GM11168 (cell line): ENCODE results near the gene MT1HL1.

Experiments
- in situ Hi-C: fragments of 300-500 bp; cut with MboI; formaldehyde crosslinking; loops from one replicate; pipeline ENCODE4 v1.12.0; 2022; ENCODE audit warnings: low sequenced_read_pairs; ENCODE audit not compliant: unreplicated experiment

Gene MT1HL1

GRCh38 chr1:237004116-237004515, at the start of gene MT1HL1:
Gene MT1HL1, minus strand, starts transcription at chr1:237004441. Its CDS starts 69 bp downstream, at chr1:237004372.
- in situ Hi-C loops: no loop called here

DNA sequence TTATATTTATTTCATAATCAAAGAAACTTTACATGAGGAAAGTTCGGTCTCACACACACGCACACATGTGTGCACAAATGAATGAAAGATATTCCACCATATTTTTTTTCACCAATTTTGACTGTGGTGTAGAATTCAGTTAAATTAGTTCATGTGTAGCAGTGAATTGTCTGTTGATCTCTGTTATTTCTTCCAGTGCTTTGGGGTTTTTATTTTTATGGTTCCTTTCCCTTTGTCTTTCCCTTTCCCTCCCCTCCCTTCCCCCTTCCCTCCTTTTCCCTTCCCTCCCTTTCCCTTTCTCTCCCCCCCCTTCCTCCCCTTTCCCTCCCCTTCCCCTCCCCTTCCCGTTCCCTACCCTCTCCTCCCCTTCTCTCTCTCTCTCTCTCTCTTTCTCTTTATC, 46.7 kb upstream of the MT1HL1 start:
- in situ Hi-C loops: no loop called here

- in situ Hi-C loops: no loop called here
These were observed 45.9 kb upstream of the MT1HL1 start for GRCh38 chr1:237050185-237050584.

DNA sequence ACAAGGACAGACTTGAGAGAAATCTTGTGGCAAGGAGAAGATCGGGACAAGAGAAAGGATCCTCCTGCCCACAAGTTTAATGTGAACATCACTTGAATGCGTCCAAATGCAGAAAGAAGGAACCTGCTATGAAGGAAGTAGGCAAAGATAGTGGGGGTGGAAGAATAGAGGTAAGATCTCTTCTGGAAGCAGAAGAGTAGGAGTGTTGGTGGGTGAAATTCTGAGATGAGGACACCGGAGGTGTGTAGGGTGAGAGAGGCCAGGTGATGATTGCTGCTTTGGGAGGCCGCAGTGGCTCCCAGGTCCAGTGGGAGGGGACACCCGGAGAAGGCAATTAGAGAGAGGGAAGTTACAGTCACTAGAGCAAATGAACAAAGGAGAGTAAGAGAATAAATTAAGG, 44.6 kb upstream of the MT1HL1 start:
- in situ Hi-C loops: no loop called here

GRCh38 chr1:237045278-237046016, 41.2 kb upstream of the MT1HL1 start:
- in situ Hi-C loops: no loop called here

- in situ Hi-C loops: no loop called here
These were observed 39.8 kb upstream of the MT1HL1 start for GRCh38 chr1:237043846-237044636.

DNA sequence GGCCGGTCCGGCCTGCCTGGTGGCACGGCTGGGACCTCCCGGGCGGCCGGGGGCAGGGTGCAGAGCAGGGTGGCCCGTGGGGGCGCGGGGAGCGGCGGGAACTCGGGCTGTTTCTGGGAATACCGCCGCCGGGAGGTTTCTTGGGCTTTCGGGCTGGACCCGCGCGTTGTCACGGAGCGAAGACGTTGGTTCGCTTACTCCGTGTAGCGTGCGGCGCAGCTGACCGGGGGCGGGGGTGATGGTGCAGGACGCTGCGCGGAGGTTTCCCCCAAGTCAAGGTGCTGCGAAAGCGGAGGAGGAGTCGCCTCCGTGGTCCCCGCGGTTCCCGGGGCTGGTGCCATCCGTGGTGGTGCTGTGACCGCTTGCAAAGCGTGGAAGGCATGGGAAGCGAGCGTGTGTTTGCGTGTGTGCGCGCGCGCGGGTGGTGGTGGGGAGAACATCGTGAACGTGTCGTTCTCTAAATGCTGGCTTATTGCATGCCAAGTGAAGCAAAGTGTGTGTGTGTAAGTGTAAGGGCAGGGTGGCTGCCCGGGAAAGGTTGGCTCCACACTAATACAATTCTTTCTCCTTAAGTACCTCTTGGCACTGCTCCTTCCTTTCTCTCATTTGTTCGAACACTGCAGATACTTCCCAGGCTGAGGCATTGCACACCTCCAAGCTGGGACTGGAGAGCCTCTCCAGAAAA, 38.8 kb upstream of the MT1HL1 start:
- in situ Hi-C loops: no loop called here

DNA sequence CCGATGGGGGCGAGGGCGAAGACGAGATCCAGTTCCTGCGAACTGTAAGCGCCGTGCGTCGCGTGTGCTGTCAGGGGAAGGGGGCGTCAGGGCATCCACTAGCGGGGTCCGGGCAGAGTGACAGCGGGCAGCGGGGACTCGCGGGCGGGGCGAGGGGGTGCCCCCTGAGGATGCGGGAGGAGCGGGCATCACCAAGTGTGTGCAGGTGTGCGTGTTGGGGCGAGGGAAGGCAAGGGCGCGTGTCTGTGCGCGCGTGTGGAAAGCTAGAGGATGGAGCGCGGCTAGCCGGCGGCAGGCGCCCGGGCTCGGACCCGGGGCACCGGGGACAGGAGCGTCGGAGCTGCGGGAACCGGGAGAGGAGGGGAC, 38.3 kb upstream of the MT1HL1 start:
- in situ Hi-C loops: no loop called here

GRCh38 chr1:237041795-237042525, 37.7 kb upstream of the MT1HL1 start, which contains the start of gene RYR2:
Gene RYR2, plus strand, starts transcription at chr1:237042184. Its CDS starts 338 bp downstream, at chr1:237042522.
- in situ Hi-C loops: no loop called here

GRCh38 chr1:237041461-237041794, 37.2 kb upstream of the MT1HL1 start:
- in situ Hi-C loops: no loop called here

DNA sequence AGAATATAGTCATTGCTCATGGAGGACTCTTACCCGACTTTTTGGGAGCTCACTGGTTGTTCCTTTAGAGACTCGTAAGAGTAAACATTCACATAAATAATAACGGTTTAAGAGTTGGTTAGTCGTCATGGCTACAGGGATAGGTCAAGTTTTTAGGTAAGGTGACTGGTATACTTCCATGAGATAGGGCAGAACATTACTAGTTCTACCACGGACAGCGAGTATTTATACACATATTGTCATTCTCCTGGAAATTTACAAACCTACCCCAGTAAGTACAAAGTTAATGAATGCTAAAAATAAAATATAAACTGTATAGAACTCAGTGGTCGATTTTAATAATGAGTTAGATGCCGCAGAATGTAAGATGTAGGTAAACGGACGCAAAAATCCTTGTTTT, 36.6 kb upstream of the MT1HL1 start:
- in situ Hi-C loops: no loop called here

DNA sequence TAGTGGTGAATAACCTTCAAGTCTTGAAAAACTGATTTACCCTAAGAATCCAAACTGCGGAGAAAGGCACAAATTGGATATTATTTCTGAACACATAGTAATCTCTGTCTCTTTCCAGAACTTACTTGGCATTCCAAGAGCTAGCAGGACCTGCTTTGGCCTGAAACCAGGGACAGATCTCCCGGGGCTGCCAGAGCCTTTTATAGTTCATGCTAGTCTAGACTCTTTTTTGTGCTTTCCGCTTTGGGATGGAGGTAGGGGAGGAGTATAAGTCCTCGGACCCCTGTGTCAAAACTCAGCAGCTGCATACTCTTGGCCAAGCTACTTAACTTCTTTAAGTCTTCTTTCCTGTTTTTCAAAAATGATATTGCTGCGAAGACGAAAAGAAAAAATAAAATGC, 34.0 kb upstream of the MT1HL1 start:
- in situ Hi-C loops: no loop called here

- in situ Hi-C loops: no loop called here
These were observed 31.5 kb upstream of the MT1HL1 start for GRCh38 chr1:237035759-237036158.

GRCh38 chr1:237033804-237034203, 29.6 kb upstream of the MT1HL1 start:
- in situ Hi-C loops: no loop called here

GRCh38 chr1:237033061-237033460, 28.8 kb upstream of the MT1HL1 start:
- in situ Hi-C loops: no loop called here

DNA sequence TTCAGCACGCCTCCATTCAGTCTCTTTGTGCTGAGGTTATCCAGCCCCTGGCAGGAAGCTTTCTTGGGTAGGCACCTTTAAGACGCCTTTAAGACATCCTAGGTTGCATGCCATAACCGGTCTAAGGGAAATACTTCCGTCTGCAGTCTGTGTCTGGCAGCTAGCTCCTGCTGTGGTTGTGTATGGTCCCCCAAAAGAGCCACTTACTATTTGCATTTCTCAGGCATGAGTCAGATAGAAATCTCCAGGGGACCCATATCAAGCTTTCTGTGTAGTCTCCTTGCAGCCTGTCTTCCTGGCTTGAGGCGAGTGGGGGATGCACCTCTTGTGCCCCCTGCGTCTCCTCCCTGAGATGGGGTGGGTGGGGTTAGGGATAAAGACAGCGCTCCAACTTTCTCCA, 27.8 kb upstream of the MT1HL1 start:
- in situ Hi-C loops: no loop called here

GRCh38 chr1:237031480-237031879, 27.2 kb upstream of the MT1HL1 start:
- in situ Hi-C loops: no loop called here

- in situ Hi-C loops: no loop called here
These were observed 25.8 kb upstream of the MT1HL1 start for GRCh38 chr1:237029850-237030535.

DNA sequence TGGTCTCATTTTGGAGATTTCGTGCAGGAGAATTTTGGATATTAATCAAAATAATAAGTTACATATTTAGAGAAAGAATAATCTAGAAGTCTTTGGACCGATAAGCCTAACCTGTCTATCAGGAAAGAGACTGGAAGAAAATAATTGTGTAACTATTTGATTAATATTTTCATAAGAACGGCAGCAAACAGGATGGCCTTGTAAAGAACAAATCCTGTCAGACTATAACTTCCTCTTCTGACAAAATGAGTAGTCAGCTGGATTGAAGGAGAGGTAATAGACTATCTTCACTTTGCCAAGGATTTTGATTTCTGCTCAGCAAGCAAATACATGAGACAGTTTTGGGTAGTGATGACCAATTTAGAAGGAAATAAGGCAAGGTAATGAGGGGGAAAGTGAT, 25.0 kb upstream of the MT1HL1 start:
- in situ Hi-C loops: no loop called here
